GM19193 (cell line): ENCODE results near the gene ZP4.

Source experiments
- POLR2A ChIP-seq: IDR thresholded peaks from 4 replicates; pipeline ENCODE4 v1.6.1; 2011; ENCODE audit not compliant: insufficient read depth, insufficient read length; ENCODE audit errors: extremely low read depth

Gene ZP4, protein sequence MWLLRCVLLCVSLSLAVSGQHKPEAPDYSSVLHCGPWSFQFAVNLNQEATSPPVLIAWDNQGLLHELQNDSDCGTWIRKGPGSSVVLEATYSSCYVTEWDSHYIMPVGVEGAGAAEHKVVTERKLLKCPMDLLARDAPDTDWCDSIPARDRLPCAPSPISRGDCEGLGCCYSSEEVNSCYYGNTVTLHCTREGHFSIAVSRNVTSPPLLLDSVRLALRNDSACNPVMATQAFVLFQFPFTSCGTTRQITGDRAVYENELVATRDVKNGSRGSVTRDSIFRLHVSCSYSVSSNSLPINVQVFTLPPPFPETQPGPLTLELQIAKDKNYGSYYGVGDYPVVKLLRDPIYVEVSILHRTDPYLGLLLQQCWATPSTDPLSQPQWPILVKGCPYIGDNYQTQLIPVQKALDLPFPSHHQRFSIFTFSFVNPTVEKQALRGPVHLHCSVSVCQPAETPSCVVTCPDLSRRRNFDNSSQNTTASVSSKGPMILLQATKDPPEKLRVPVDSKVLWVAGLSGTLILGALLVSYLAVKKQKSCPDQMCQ

DNA sequence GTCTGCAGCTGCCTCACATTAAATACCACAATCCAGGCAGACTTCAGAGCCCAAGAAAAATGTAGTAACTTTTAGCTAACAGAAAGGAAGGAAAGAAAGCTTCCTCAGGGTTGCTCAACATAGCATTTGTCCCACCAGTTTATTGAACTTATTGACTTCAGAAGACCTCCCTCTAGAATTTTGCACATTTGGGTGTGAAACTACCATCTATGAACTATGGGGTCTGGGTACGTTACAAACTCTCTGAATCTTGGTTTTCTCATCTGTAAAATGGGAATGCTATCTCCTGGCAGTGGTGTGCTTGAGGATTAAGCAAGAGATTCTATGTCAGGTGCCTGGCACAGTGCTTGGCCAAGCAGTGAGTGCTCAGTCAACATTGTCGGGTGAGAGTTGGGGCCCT lies at the start of gene ZP4:
Gene ZP4 (minus strand): TSS at position 101 of the 400 bp plus-strand sequence. CDS start 287 bp downstream, outside the sequence.
- no peak for TF ChIP-seq POLR2A

- TF ChIP-seq POLR2A, result no peak
These were observed 47.8 kb upstream of the ZP4 start for GRCh38 chr1:237938553-237938952.

- no peak for TF ChIP-seq POLR2A
These were observed 47.3 kb upstream of the ZP4 start for GRCh38 chr1:237938068-237938467.

GRCh38 chr1:237932816-237933215 lies 42.1 kb upstream of the ZP4 start:
- TF ChIP-seq POLR2A, result no peak

- no peak for TF ChIP-seq POLR2A
These were observed 40.9 kb upstream of the ZP4 start for GRCh38 chr1:237931581-237931980.

GRCh38 chr1:237927198-237927597 lies 36.5 kb upstream of the ZP4 start:
- TF ChIP-seq POLR2A, result no peak

- no peak for TF ChIP-seq POLR2A
These were observed 30.6 kb upstream of the ZP4 start for GRCh38 chr1:237921306-237921705.

GRCh38 chr1:237913345-237913744 lies 22.6 kb upstream of the ZP4 start:
- TF ChIP-seq POLR2A, result no peak

DNA sequence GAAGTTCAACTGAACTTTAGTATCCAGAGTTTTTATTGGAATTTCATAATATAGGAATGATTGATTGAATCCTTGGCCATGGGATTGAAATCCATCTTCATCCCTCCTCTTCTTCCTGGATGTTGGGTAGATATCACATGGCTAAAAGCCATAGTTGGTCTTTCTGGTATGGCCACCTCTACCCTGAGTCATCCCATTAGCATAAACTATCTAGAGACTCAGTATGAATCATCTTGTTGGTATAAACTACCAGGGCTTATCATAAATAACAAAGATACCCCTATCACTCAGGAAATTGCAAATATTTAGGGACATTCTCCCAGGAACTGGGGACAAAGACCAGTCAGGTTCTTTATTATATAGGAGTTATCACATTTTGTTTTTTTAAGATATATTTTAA lies 21.2 kb upstream of the ZP4 start:
- no peak for TF ChIP-seq POLR2A

DNA sequence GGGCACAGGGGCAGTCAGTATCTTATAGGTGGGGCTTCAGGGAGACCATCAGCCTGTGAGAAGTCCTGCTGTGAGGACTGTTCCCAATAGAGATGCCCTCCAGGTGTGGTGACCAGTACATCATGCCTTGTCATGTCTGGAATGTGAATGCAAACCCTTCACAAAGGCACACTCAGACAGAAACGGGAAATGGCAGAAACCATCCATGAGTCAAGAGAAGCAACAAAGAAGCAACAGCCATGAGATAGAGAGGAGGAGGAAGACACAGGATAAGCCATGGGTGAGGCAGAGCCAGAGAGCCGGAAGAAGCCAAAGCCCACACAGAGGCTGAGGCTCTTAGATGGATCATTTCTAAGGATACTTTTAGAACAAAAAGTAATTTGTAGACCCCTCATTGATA lies 20.1 kb upstream of the ZP4 start:
- no peak for TF ChIP-seq POLR2A

DNA sequence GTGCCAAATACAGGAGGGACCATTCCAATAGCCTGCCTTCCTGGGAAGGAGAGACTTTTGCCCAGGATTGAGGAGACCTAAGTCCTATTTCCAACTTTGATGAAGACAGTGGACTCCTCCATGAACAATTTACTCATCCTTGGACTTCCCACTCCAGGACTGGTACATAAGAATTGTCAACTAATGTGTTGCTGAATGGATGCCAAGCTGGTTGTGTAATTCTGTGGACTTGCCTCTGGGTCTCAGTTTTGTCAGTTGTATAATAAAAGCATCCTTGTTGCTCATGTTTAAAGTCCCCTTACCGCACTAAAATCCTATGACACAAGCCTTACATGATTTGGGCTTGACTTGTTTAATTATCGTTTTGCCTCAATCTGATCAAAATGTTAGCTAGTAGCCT lies 13.2 kb upstream of the ZP4 start:
- TF ChIP-seq POLR2A, result no peak

DNA sequence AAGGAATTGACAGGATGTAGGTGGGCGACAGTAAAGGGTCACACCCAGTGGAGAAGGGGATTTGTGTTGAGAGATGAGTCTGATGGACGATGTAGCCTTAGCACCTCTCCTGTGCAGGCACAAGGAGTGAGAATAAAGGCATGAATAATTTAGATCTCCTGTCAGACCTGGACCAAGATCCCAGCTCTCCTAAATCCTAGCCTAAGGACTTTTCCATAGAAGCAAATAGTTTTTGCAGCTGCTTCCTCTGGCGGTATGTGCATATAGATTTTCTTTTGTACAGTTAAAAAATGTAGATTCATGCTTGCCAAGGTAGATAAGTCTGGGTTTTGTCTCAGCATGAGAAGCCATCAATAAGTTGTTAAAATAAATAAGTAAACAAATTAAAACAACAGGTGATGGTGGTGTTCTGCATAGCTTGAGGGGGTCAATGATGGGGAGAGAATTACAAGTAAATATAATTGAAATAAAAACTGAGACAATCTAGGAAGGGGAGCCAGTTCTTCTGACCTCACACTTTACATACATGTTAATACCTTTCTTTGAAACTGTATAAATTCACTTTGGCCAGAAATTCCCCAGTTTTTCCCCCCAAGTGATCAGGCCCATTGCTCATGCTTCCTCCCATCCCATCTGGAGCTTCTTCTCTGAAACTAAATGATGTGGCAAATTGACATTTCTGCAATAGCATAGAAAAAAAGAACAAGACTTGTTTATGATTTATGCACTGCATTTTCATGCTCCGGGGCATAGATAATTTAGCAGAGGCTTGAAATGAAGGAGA lies 12.4 kb upstream of the ZP4 start:
- TF ChIP-seq POLR2A, result no peak

DNA sequence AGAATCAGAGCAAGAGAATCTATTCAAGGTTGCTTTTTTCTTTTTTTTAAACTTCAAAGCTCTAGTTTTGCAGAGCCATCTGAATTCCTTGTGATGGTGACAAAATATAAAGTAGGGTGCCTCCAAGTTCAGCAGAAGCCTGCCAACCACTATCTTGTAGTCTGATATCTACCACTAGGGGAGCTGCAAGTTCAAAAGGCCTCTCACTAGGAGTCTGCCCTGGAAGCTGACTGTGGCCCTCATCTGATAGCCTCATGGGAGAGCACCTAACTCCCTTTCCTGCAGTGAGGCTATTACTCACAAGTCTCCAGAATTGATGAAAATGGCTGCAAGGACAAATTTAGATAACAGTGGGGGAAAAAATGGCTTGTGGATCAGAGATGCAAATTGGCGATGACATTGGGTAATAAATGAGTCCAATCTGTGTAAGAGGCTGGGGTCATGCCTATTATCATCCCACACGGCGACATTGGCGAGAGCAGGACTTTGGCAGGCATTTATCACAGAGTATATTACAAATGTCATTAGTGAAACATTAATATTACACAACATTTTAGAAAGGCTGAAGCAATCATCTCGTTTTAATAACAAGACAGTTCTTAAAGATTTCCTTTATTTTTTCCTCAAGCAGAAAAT lies 10.7 kb upstream of the ZP4 start:
- no peak for TF ChIP-seq POLR2A

GRCh38 chr1:237895630-237896029 lies 4.9 kb upstream of the ZP4 start:
- no peak for TF ChIP-seq POLR2A

- TF ChIP-seq POLR2A, result no peak
These were observed 3.4 kb upstream of the ZP4 start for GRCh38 chr1:237894131-237894530.

GRCh38 chr1:237891979-237892378 lies 1.3 kb upstream of the ZP4 start:
- TF ChIP-seq POLR2A, result no peak

- no peak for TF ChIP-seq POLR2A
These were observed 544 bp upstream of the ZP4 start for GRCh38 chr1:237891266-237891665.
